ENCODE data around the gene DNAL4.
A peak's percentile ranks its signal among the peaks of the same experiment; 100 is the strongest.

DNAL4 gene

GRCh38 chr22:38756711-38757463 is 37.1 kb downstream of the DNAL4 start:
- DNase-seq, result no peak

DNA sequence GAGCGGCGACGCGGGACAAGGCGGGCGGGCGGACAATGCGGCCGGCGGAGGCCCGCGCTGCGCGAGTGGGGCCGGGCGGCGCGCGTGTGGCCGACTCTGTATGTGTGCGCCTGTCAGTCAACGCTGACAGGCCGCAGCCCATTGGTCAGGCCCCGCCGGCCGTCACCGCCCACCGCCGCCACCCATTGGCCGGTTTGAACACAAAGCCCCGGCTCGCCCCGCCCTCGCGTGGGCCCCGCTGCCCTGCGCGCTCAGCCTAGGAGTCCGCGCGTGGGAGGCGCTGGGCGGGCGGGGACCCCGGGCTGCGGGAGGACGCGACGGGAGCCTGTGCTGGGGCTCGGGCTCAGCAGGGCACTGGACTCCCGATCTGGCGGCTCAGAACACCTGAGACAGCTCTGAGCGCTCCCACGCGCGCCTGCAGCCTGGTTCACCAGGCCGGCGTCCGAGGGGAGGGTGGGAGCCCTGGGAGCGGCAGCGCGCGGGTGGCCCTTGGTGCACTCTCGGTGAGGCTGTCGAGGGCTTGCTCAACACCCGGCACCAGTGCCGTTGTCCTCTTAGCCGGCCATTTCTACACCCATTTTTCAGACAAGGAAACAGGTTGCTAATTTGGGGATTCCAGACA is 37.9 kb downstream of the DNAL4 start, which contains the start of gene SUN2:
Gene SUN2, minus strand, starts transcription at position 88 of the 622 bp plus-strand sequence. CDS start 3,370 bp downstream, outside the sequence.
- peak in 1 of 2 experiments; percentile 84 for DNase-seq

DNA sequence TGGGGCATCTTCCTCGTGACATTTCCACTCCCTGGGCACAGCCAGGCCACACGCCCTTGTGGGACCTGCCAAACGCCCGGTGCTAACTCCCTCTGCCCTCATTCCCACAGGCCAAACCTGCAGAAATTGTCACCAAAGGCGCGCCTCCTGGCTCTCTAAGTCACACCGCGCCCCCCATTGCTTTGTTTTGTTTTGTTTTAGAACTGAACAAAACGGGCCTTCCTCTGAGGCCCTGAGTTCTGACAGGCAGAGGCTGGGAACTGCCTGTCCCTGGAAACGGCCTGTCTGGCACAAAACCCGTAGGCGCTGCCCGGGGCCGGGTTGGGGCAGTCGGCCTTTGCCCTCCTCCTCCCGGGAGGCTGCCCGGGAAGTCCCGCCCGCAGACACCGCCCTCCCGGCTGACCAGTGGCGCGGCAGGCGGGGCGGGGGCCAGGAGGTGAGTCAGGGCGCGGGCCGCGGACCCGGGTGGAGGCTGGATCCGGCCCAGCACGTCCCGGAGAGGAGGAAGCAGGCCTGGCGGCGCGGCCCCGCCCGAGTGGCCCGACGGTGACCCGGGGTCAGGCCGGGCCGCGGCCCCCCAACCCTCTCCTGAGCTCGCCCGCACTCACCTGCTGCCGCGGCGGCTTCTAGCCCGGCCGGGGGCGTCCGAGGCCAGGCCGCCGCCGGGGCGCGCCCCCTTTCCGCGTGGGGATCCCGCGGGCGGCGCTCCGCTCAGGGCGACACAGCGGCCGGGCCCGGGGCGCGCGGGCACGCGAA is 38.6 kb downstream of the DNAL4 start:
- DNase-seq, result no peak

- DNase-seq, result no peak
These were observed 39.2 kb downstream of the DNAL4 start for GRCh38 chr22:38754751-38755154.

DNA sequence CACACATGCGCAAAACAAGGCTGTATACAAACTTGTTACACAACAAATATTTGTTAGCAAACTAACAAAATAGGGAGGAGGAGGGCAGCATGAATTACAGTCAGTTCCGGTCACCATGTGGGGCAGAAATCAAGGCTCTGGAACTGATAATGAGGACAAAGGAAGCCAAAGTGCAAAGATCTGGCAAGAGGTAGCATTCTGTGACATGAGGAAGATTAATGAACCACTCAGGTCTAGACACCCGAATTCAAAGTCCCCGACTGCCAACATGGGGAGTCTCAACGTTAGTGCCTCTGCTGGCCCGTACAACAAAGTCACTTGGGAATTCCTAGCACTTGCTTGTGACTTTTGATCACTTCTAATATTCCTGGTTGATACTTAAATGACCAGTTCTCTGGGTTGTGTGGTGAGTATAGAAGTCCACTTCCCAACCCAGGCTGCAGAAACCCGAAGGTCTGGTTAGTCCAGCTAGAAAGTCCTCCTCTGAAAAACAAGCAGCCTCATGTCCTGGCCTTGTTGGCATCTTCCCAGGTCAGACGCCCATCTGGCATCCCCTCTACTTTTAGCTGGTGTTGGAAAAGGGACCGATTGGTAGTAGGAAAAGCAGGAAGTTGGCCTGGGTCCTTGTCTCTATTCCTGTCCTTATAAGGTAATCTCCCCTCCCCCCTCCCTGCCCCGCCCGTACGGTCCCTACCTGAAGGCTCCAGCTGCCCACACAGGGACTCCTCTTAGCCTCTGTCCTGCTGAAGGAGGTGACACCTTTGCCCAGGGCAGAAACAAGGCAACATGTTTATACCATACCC is 39.8 kb downstream of the DNAL4 start:
- DNase-seq, result peak in 1 of 2 experiments; percentile 51

DNA sequence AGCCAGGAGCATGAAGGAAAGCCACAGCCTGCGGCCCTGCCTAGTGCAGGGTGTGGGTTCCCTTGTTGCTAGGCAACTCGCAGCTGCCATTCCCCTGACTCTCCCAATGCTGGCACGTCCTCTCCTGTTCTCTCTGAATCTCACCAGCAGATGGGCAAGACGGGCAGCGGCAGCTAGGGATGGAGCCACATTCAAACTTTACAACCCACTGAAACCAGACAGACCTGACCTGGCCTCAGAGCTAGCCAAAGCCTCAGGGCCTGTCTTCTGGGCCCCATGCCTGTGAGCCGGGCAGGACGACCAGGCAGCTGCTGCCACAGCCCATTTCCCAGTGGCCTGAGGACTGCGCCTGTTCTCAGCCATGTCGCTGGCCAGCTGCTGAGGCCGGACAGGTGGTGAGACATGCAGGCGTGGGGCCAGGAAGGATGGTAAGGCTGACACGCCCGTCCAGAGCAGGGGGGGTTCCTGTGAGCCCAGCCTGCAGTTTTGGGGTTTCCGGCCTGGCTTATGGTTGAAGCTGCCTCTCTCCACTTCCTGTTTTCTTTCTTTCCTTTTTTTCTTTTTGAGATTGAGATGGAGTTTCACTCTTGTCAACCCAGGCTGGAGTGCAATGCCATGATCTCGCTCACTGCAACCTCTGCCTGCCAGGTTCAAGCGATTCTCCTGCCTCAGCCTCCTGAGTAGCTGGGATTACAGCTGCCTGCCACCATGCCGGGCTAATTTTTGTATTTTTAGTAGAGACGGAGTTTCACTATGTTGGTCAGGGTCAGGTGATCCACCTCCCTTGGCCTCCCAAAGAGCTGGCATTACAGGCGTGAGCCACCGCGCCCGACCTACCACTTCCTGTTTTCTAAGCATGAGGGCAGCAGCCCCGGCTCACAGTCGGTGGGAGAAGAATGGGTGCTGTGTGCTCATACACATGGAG is 42.3 kb downstream of the DNAL4 start:
- DNase-seq, result no peak

GRCh38 chr22:38751066-38751421 is 42.9 kb downstream of the DNAL4 start:
- DNase-seq, result no peak

- no peak for DNase-seq
These were observed 43.3 kb downstream of the DNAL4 start for GRCh38 chr22:38750638-38751037.

- DNase-seq, result no peak
These were observed 43.8 kb downstream of the DNAL4 start for GRCh38 chr22:38750104-38750503.

- no peak for DNase-seq
These were observed 45.3 kb downstream of the DNAL4 start for GRCh38 chr22:38748487-38749136.

GRCh38 chr22:38745676-38746460 is 48.1 kb downstream of the DNAL4 start:
- DNase-seq, result no peak

DNA sequence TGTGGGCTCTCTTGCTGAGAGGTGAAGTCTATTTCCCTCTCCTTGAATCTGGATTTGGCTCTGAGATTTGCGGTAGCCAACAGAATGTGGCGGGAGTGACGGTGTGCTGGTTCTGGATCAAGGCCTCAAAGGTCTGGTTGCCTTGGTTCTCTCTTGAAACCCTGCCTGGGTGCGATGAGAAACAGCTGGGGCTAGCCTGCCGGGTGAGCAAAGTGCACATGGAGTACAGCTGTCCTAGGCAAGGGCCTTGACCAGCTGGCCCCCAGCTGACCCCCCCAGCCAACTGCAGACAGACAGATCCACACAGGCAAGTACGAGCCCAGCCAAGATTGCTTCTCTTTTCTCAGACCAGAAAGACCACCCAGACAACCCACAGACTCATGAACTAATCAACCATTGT is 49.0 kb downstream of the DNAL4 start:
- DNase-seq, result no peak

- no peak for DNase-seq
These were observed 51.6 kb downstream of the DNAL4 start for GRCh38 chr22:38742176-38742942.

- no peak for DNase-seq
These were observed 52.4 kb downstream of the DNAL4 start for GRCh38 chr22:38741576-38741975.

- no peak for DNase-seq
These were observed 52.8 kb downstream of the DNAL4 start for GRCh38 chr22:38741166-38741565.

GRCh38 chr22:38740754-38741153 is 53.2 kb downstream of the DNAL4 start:
- no peak for DNase-seq

GRCh38 chr22:38740116-38740723 is 53.7 kb downstream of the DNAL4 start:
- DNase-seq, result no peak

DNA sequence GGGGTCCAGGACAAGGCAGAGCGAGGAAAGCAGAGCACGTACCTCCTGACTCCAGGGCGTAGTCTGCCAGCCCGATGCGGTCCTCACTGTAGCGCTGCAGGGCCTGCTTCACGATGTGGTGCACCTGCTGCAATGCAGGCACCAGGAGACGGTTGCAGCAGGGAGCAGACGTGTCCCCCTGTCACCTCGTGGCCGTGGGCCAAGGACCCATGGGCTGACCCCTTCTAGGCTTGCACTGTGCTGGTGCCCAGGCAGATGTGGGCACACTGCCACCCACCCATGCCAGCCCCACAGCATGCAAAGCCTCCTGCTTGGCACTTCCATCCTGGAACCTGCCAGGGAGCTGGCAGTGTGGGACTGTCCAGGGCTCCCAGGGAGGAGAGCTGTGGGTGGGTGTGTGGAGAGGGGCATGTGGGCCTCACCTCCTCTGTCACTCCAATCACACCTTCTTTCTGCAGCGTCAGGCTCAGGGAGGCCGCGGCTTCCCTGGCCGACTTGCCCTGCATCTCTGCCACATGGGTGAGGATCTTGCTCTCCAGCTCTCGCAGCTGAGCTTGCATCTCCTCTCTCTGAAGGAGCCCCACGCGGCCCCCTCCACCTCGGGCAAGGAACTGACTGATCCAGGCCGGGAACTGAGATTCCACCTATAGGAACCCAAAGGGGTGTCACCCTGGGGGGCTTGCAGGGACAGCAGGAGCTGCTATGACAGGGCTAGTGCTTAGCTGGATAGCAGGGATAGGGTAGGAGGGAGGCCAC is 54.5 kb downstream of the DNAL4 start:
- DNase-seq, result no peak

All from cerebellar nuclear complex (tissue), 1 donor.